A673 (cell line): ENCODE results near the gene CEP164. TPM values are rescaled to one million over a fixed set of nuclear protein-coding genes. Genes with fewer than 3 reads are reported as not detected.

Source experiments
- BruUV-seq: library from RNA; stranded (reverse); fragments of 400-500 nt; replicated peaks from 2 replicates; lab custom pipeline; 2021; lab: Mats Ljungman, UMichigan
- CTCF ChIA-PET: fragments of 300-600 bp; sonication (Branson Sonifier 250); formaldehyde crosslinking; loops from one replicate; lab custom pipeline; 2022; ENCODE audit warnings: antibody characterized with exemption; lab: Charles Lee
- POLR2A ChIA-PET: fragments of 300-600 bp; sonication (Branson Sonifier 250); formaldehyde crosslinking; loops from one replicate; lab custom pipeline; 2022; ENCODE audit warnings: antibody characterized with exemption; ENCODE audit not compliant: low non-redundant PET; lab: Charles Lee
- DNase-seq: peaks from one replicate; pipeline ENCODE4 v3.0.0-alpha.2; 2015; ENCODE audit warnings: low spot score
- H3K27ac ChIP-seq: fragments of 200-600 bp; sonication (generic); 2 replicates; pipeline ENCODE4 v1.5.1; 2016; ENCODE audit warnings: mixed run types, low read depth, mild to moderate bottlenecking, mixed read lengths, antibody characterized with exemption, low read length; ENCODE audit not compliant: poor library complexity, severe bottlenecking
- H3K27me3 ChIP-seq: fragments of 200-600 bp; sonication (generic); replicated peaks from 2 replicates; pipeline ENCODE4 v1.6.1; 2017; ENCODE audit warnings: mixed run types, low read depth, mild to moderate bottlenecking, mixed read lengths, antibody characterized with exemption, low read length; ENCODE audit not compliant: insufficient read depth, poor library complexity
- H3K36me3 ChIP-seq: fragments of 200-600 bp; sonication (generic); 2 replicates; pipeline ENCODE4 v1.6.1; 2016; ENCODE audit warnings: mixed run types, mild to moderate bottlenecking, mixed read lengths, antibody characterized with exemption, low read length; ENCODE audit not compliant: insufficient read depth, poor library complexity, severe bottlenecking
- H3K4me1 ChIP-seq: fragments of 200-600 bp; sonication (generic); 2 replicates; pipeline ENCODE4 v1.6.1; 2017; ENCODE audit warnings: mixed run types, mild to moderate bottlenecking, mixed read lengths, antibody characterized with exemption, low read length; ENCODE audit not compliant: insufficient read depth, poor library complexity, severe bottlenecking
- H3K4me3 ChIP-seq: fragments of 200-600 bp; sonication (generic); 2 replicates; pipeline ENCODE4 v1.5.1; 2016; ENCODE audit warnings: low read depth, mixed run types, mild to moderate bottlenecking, mixed read lengths, low read length; ENCODE audit not compliant: poor library complexity, severe bottlenecking
- H3K9me3 ChIP-seq: fragments of 200-600 bp; sonication (generic); 2 replicates; pipeline ENCODE4 v1.6.1; 2016; ENCODE audit warnings: mixed run types, low read depth, mild to moderate bottlenecking, mixed read lengths, antibody characterized with exemption, low read length; ENCODE audit not compliant: poor library complexity, severe bottlenecking
- CTCF ChIP-seq: fragments of 300-800, 200-600 bp; sonication (generic); conservative IDR thresholded peaks from 2 replicates; pipeline ENCODE4 v1.5.1; 2017; ENCODE audit warnings: low read depth, mild to moderate bottlenecking, antibody characterized with exemption, low read length, moderate library complexity, mixed read lengths
- EZH2 ChIP-seq: fragments of 200-600 bp; sonication (generic); IDR thresholded peaks from 2 replicates; pipeline ENCODE4 v1.6.1; 2017; ENCODE audit warnings: borderline replicate concordance, low read depth, mild to moderate bottlenecking, mixed read lengths, antibody characterized with exemption, low read length; ENCODE audit not compliant: poor library complexity, severe bottlenecking
- intact Hi-C: fragments of 100-400 bp; cut with micrococcal nuclease; formaldehyde crosslinking; loops from one replicate; pipeline ENCODE4 v1.10.0; 2022; ENCODE audit not compliant: unreplicated experiment
- total RNA-seq: library from RNA; stranded (reverse); gene quantifications from 2 replicates; pipeline ENCODE4 v1.2.3, GENCODE V29; 2021

The CEP164 gene
- total RNA-seq, 1 experiment from 2014 or later = 39.4 TPM

- ChIA-PET CTCF (no interaction called here), POLR2A (no interaction called here)
- Histone ChIP-seq H3K4me3 (no peak overlapping the region), H3K36me3 (peaks cover 10% of the 10 kb centered on the region), H3K27me3 (no peaks in the 10 kb centered on the region), H3K9me3 (no peaks in the 10 kb centered on the region), H3K27ac (no peak overlapping the region), H3K4me1 (no peaks in the 10 kb centered on the region)
- intact Hi-C loops = no loop called here
- no peak for TF ChIP-seq CTCF
- TF ChIP-seq EZH2 = no peak
- no TSS peak for BruUV-seq
- no peak for DNase-seq
Observed at GRCh38 chr11:117345039-117345438, 17.4 kb downstream of the CEP164 start.

- Histone ChIP-seq H3K4me1 (no peaks in the 10 kb centered on the region), H3K27me3 (no peaks in the 10 kb centered on the region), H3K4me3 (no peak overlapping the region), H3K9me3 (no peaks in the 10 kb centered on the region), H3K27ac (no peak overlapping the region), H3K36me3 (peaks cover 17% of the 10 kb centered on the region)
- intact Hi-C loops = no loop called here
- DNase-seq = no peak
- BruUV-seq = no TSS peak
- TF ChIP-seq EZH2 (no peak), CTCF (no peak)
- CTCF ChIA-PET = no interaction called here
- POLR2A ChIA-PET = no interaction called here
Observed at GRCh38 chr11:117354550-117354949, 26.9 kb downstream of the CEP164 start.

- CTCF ChIA-PET = no interaction called here
- DNase-seq = no peak
Observed at GRCh38 chr11:117356126-117356890, 28.7 kb downstream of the CEP164 start.

More at GRCh38 chr11:117356126-117356890, 28.7 kb downstream of the CEP164 start:
- Histone ChIP-seq H3K4me3 (no peak overlapping the region), H3K4me1 (no peaks in the 10 kb centered on the region), H3K27ac (no peak overlapping the region), H3K9me3 (no peaks in the 10 kb centered on the region), H3K27me3 (no peaks in the 10 kb centered on the region), H3K36me3 (peaks cover 15% of the 10 kb centered on the region)
- POLR2A ChIA-PET = no interaction called here
- TF ChIP-seq EZH2 (no peak), CTCF (no peak)
- no TSS peak for BruUV-seq
- intact Hi-C loops = no loop called here
